Fibroblast of skin of right biceps (primary cell): ENCODE results near the gene PEAR1.
A peak's percentile ranks its signal among the peaks of the same experiment; 100 is the strongest.

Experiments used
- DNase-seq: peaks from one replicate; pipeline ENCODE4 v3.0.0-alpha.2; 2013

Gene PEAR1

DNA sequence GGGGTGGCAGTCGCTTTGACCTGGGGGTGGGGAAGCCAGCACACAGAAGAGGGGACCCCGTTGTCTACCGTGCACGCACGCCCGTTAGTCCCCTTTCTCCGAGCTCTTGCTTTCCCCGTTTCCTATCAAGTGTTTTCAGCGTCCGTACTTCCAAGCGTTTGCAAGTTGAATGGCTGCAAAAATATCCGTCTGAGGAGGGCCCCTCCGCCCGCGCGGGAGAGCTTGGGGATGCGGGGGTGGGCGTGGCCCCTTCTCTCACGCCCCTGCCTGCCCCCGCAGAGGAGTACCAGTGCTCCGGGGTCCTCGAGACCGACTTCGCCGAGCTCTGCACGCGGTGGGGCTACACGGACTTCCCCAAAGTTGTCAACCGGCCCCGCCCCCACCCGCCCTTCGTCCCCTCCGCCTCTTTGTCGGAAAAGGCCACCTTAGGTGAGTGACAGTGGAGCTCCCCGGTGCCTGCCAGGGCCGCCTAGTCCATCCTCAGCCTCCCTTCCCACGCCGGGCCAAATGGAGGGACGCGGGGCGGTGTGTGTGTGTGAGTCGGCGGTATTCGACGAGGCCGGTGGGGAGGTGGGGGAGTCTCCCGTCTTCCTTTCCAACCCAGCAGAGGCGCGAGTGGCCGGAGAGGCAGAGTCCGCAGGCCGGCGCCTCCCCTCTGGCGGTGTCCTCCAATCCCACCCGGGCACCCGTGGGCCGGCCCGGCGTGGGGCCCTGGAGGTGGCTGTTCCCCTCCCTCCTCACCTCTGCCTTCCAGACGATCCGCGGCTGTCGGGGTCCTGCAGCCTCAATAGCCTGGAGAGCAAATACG is 30.4 kb downstream of the PEAR1 start:
- DNase-seq = no peak

GRCh38 chr1:156924478-156925153 is 31.1 kb downstream of the PEAR1 start:
- DNase-seq = no peak

- DNase-seq = no peak
These were observed 31.9 kb downstream of the PEAR1 start for GRCh38 chr1:156925154-156926010.

- peak; percentile 90 for DNase-seq
These were observed 32.7 kb downstream of the PEAR1 start for GRCh38 chr1:156926175-156926574.

GRCh38 chr1:156926695-156927094 is 33.2 kb downstream of the PEAR1 start:
- peak; percentile 39 for DNase-seq

GRCh38 chr1:156927215-156928042 is 33.9 kb downstream of the PEAR1 start:
- peak; percentile 76 for DNase-seq

DNA sequence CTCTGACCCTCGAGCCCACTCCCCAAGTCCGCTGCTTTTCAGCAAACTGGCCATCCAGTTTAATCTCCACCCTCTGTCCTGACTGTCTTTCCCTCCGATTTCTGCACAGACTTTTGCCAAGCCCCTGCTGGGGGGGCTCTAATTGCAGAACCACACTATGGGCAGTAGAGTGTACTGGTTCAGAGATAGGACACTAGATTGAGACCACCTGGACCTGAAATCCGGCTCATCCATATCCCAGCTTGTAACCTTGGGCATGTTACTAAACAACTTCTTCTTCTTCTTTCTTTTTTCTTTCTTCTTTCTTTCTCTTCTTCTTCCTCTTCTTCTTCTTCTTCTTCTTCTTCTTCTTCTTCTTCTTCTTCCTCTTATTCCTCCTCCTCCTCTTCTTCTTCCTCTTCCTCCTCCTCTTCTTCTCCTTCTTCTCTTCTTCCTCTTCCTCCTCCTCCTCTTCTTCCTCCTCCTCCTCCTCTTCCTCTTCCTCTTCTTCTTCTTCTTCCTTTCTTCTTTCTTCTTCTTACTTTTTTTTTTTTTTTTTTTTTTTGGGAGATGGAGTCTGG is 34.6 kb downstream of the PEAR1 start:
- DNase-seq = no peak

GRCh38 chr1:156929596-156930238 is 36.2 kb downstream of the PEAR1 start:
- no peak for DNase-seq

DNA sequence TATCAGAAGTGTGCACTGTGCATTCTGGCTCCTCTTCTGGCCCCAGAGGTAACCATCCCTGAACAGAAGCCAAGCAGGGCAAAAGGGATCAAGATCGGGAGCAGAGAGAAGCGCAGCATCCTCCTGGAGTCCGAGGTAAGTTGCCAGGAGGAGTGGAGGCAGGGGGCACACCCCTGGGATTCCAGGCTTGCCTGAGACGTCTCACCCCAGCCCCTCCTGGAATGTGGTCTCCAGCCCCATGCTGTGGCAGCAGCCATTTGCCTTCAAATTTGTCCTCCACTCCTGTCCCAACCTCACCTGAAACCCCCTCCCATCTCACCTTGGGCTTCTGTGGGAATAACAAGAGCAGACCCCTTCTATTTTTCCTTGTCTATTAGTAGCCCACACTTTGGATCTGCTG is 37.0 kb downstream of the PEAR1 start:
- DNase-seq = no peak

DNA sequence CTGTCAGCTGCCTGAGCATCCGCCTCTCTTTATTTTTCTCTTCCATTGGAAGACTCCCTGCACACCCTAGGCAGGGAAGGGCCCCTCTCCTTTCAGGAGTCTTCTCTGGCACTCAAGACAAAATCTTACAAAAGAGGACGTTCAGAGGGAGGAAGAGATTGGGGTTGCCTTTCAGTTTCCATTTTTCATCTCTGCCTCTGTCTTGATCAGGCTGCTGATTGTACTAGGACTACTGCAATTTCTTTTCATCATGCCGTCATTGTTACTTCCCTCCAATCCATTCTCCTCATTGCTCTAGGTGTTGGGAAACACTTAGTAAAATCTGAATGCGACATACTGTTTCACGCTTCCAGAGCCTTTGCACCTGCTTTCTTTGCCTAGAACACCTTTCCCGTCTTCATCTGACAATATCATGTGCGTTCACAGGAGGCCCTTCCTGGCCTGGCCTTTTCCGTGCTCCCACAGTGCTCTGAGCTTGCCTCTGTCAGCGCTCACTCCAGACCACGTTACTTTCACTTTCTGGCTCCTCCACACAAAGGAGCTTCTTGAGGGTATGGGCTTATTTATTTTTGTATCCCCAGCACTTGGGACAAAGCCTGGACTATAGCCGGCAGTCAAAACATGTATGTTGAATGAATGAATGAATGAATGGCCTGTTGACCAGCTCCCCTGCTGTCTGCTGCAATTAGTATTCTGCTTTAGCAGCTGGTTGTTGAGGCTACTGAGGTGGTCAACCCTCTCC is 37.9 kb downstream of the PEAR1 start:
- DNase-seq = no peak

DNA sequence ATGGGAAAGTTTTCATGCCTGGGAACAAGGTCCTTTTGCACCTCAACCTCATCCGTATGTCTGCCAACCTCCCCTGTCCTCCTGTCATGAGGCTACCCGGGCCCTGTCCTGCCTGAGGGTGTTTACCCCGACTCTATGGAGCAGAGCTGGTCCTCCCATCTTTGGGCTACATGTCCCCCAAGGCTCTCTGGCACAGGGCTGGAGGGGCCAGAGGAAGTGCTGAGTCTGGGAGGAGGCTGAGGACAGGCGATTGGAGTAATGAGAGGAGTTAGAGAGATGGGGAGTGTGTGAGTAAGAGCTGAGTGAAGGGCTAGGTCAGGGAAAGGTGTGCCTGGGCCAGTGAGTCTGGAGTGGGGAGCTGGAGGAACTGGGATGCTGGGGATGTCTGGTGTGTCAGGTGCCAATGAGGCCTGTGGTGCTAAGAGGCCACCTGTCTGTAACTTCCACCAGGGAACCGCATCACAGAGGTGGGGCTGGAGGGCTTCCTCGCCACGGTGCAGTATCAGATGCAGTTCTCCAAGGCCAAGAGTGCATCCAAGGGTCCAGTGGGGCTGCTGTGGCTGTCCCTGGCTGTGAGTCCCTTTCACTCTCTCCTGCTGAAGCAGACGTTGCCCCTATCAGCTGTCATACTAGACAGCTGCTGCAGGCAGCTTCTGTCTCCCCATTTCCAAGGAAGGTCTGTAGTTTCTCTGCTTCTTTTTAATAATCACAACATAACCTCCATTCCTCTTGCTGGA is 38.6 kb downstream of the PEAR1 start:
- DNase-seq = no peak

DNA sequence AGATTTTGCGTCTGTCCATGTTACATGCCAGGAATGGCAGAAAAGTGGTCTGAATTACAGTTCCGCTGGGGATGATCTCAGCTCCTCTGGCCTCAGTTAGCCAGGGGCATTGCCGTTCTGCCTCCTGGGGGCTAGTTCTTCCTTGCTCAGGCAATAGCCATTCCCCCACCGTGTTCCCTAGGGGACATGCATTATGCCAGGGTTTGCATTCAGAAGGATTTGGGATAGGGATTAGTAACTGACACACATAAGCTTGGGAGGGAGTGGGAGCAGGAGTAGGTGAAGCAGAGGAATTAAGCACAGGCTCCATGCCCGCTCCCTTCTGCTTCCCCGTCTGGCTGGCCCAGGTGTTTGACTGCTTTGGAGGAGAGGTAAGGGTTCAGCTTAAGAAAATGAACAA is 39.6 kb downstream of the PEAR1 start:
- DNase-seq = no peak

- no peak for DNase-seq
These were observed 42.1 kb downstream of the PEAR1 start for GRCh38 chr1:156935505-156936128.

- DNase-seq = no peak
These were observed 42.7 kb downstream of the PEAR1 start for GRCh38 chr1:156936191-156936590.

GRCh38 chr1:156936721-156937220 is 43.3 kb downstream of the PEAR1 start:
- no peak for DNase-seq

- no peak for DNase-seq
These were observed 44.4 kb downstream of the PEAR1 start for GRCh38 chr1:156937883-156938282.

DNA sequence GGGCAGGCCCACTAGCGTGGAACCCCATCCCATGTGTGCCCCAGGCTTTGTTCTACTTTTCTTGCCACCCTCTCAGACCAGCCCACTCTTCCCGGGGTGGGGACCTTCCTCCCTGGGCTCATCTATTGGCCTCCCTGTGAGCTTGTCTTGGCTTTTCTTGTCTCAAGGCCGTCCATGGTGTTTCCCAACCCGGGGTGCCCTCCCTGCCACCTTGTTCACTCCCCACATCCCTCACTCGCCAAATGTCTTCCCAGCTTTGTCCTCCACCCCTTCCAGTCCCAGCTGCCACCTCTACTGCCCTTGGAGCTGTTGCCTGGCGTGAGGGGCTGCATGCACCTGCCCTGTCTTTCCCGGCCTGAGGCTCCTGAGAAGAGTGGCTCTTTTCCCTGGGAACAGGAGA is 45.3 kb downstream of the PEAR1 start:
- DNase-seq = no peak

DNA sequence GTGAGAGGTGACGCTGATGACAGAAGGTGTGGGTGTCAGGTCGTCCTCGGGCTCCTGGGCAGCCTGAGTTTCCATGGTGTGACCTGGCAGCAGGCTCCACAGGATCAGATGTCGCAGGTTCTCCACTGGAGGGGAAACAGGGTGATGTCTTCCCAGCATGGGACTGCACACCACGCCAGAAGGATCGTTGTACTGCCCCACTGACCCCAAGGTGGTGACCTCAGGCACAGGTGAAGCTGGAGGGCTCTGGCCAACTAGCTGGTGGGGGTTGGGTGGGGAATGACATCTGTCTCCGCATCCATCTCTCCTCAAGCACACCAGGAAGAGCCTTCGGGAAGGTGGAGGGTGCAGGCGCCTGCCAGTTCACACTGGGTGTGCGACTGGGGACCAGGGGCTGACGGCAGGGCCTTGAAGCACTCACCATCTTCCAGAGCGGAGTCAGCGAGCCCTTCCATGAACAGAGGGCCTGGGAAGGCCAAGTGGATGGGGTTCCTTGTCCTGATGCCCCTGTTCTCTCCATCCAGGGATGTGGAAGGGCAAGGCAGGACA is 46.3 kb downstream of the PEAR1 start:
- DNase-seq = no peak

DNA sequence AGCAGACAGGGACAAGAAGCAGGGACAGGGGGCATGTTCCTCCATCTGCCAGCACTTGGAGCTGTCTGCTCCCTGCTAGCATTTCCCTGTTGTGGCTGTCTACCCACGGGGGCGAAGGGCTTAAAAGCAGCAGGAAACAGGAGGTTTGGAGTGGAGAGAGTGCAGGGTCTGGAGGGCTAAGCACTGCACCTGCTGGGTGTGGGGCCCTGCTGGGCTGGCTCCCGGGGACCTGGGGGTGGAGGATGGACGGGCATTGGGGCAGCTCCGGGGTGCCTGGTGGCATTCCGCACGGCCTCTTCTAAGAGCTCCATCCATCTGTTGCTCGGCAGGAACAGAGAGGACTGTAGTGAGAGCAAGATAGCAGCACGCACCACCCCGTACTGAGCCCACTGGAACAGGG is 48.2 kb downstream of the PEAR1 start:
- DNase-seq = no peak
